COLO668 (cell line): Measurements from ENCODE around the gene FOXN4.
A peak's percentile ranks its signal among the peaks of the same experiment; 100 is the strongest.

Experiments
- DNase-seq: peaks from one replicate; lab custom pipeline; 2025; ENCODE audit not compliant: unreplicated experiment; lab: John Stamatoyannopoulos, UW

FOXN4 gene

GRCh38 chr12:109284392-109284791 is 24.7 kb downstream of the FOXN4 start:
- no peak for DNase-seq

DNA sequence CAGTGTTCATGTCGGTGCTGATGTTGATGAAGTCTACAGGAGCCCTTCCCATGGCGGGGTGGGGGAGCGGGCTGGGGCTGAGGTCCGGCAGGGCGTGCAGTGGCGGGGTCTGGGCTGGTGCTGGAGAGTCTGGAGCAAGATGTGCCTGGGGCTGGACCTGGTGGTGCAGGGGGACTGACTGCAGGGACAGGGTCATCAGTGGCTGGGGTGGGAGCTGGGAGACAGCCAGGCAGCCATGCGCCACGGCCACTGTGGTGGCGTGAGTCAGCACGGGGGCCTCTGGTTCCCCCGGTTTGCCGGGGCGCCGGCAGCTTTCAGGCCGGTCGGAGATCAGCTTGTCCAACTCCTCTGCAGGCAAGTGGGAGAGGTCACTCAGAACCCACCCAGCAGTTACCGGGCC is 27.6 kb downstream of the FOXN4 start:
- DNase-seq, result no peak

GRCh38 chr12:109279525-109279924 is 29.6 kb downstream of the FOXN4 start:
- DNase-seq, result no peak

DNA sequence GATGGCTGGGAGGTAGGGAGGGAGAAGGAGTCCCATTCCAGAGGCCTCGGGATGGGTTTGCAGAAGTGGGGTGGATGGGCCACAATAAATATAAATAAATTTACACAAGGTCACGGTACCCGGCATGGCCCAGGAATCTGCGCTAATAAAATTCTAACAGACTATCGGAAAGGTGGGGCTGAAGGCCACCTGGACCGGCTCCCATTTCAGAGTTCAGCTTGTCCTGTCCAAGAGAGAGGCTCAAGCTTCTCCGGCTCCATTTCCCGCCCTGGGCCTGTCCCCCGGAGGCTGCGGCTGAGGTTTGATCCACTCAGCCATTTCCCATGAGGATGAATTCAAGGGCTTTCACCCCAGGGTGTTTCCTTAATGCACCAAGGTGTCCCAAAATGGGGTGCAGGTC is 30.2 kb downstream of the FOXN4 start:
- no peak for DNase-seq

DNA sequence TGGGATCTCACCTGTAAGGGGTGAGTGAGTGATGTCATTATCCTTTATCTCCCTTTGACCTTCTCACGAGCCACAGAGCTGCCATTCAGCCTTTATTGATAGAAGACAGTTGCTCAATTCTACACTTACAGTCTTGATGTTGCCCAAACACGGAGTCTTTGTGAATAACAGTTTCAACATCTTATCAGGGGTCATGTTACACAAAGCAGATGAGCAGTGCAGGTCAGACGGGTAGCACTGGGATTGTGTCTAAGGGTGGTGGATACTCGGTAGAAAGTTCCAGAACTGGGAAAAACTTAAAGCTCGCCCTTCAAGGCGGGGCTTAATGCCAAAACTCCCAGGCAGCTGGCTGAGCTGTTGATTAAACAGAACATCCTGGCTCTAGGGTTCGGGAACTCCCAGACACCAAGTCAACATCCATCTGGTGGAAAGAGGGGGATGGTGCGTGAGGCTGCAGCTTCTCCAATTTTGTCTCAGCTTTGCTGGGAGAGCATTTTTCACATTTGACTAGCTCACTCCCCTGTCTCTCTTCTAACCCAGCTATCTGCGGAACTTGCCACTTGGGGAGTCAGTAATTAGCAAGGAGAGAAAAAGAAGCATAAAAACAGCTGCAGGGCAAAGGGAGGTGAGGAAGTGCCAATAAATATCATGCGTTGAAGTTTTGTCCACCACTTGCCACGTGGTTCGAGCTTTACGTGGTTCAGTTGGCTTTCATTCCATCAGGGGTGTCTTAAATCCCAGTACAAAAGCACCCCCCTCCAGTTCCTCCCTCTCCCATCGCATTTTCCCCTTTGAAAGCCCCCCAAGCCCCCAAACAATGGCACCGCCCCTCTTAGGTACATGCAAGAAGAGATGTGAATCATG is 31.0 kb downstream of the FOXN4 start:
- peak; percentile 11 for DNase-seq

DNA sequence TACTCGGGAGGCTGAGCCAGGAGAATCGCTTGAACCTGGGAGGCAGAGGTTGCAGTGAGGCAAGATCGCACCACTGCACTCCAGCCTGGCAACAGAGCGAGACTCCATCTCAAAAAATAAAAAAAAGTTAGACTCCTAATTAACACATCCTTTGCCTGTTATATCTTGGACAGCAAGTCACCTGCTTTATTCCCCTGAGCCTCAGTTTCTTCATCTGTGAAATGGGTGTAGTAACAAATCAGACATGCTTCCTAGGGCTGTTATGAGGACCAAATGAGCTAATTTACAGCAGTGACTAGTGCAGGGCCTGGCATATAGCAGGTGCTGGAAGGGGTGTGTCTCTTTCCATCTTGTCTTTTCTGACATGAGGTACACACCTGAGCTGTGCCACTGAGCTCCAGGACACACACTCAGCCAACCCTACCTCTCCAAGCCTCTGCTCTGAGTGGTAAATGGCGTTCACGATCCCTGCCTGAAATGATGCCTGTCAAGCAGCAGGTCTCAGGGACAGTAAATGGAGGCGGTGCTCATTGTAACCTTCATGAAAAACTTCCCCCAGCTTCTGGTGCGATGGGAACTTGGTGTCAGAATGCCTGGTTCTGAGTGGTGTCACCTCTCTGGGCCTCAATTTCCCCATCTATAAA is 31.7 kb downstream of the FOXN4 start:
- DNase-seq, result no peak

GRCh38 chr12:109276160-109276559 is 32.9 kb downstream of the FOXN4 start:
- no peak for DNase-seq

DNA sequence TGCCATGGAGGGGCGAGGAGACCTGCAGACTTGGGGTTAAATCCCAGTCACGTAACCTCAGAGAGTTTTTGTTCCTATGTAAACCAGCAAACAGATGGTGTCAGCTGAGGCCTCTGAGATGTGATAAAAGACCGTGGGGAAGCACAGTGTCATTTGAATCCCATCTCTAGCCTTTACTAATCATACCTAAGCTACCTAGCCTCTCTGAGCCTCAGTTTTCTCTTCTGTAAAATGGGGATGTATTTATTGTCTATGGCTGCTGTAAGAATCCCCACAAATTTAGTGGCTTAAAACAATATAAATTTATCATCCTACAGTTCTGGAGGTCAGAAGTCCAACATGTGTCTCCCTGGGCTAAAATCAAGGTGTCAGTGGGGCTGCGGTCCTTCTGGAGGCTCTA is 33.9 kb downstream of the FOXN4 start:
- DNase-seq, result no peak

DNA sequence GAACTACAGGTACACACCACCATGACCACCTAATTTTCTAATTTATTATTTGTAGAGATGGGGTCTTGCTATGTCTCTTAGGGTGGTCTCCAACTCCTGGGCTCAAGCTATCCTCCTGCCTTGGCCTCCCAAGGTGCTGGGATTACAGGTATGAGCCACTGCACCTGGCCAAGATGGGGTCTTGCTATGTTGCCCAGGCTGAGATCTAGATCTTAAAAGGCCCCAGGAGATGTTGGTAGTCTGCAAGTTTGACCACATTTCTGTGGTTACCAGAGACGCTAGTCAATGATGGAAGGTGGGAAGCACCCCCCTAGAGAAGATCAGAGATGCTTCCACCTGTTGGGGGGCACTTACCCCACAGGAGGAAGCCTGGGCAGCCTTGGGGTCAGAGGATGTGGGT is 34.7 kb downstream of the FOXN4 start:
- no peak for DNase-seq

- peak; percentile 27 for DNase-seq
Measured at GRCh38 chr12:109273354-109273753, 35.7 kb downstream of the FOXN4 start.

DNA sequence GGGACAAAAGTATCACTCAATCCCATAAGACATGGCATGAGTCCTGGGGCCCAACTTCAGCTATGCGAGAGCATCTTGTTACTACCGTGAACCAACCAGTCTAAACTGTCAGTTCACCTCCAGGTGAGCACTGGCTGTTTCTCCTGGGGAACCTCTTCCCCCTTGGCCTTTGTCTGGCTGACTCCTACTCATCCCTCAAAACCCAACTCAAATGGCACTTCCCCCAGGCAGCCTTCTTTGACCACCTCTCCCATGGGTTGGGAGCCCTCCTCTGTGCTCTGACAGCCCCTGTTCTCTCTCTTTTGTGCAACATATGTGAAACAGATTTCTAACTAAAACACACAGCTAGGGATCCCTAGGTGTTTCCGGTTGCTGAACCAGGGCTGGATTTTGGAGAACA is 37.7 kb downstream of the FOXN4 start:
- no peak for DNase-seq

- no peak for DNase-seq
Measured at GRCh38 chr12:109270494-109270893, 38.6 kb downstream of the FOXN4 start.

DNA sequence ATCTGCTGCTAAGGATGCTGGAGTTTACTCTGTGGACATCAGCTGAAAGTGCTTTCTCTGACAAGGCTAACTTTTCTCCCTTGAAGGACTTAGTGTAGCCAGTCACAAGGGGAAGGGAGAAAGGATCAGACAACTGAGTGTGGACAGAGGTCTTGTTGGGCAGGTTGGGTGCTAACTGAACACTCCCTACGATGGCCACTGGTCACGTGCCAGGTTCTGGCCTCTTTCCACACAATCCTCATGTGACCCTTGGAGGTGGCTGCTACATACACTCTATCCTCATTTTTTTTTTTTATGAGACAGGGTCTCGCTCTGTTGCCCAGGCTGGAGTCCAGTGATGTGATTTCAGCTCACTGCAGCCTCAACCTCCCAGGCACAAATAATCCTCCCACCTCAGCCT is 39.7 kb downstream of the FOXN4 start:
- no peak for DNase-seq

GRCh38 chr12:109268896-109269295 is 40.2 kb downstream of the FOXN4 start:
- DNase-seq, result no peak

GRCh38 chr12:109267361-109267760 is 41.7 kb downstream of the FOXN4 start:
- DNase-seq, result no peak

DNA sequence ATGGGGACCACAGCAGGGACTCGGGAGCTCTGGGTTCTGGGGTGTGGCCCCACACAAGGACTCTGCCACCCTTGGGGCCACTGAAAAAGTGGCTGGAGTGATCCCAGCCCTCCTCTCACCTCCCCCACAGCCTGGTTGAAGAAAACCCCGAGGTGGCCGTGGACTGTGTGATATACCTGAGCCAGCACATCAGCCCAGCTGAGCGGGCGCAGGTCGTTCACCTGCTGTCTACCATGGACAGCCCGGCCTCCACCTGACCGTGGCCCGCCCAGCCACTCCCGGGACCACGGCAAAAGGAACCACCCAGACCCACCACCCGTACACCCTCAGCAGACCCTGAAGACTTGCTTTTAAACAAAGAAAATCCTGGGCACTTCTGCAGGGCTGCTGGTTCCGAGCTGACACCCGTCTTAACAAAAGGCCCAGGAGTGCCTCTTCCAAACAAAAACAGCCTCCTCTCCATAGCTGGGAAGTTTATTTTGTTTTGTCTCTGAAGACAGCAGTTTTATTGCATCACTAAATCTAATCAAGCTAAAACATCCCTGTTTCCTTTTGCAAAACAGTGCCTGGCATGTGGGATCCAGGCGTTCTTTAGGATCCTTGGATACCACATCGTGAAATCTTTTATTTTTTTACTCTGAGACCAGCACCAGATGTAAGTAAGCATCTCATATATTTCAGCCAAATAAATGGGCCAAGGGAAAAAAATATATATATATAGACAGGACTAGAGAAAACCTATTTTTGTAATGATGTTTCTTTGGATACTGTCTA is 42.8 kb downstream of the FOXN4 start:
- DNase-seq, result no peak

DNA sequence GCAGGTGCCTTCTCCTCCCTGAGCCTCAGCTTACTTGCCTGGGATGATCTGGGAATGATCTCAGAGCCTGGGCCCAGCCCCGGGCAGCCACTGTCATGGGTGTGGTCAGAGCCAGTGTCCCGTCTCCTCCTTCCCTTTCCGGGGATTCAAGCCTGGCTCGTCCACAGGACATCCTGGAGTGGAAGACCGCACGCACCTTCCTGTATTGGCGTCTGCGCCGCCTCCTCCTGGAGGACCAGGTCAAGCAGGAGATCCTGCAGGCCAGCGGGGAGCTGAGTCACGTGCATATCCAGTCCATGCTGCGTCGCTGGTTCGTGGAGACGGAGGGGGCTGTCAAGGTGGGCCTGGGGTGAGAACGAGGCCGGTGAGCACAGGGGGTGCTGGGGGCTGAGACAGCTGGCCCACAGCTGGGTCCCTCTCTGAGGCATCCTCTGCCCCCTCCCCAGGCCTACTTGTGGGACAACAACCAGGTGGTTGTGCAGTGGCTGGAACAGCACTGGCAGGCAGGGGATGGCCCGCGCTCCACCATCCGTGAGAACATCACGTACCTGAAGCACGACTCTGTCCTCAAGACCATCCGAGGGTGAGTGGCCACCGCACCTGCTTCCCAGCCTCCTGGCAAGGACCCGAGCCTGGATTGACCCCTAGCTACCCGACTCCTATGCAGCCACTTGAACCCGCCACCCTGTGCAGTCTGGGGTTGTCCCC is 44.0 kb downstream of the FOXN4 start:
- DNase-seq, result no peak

GRCh38 chr12:109264095-109264942 is 44.8 kb downstream of the FOXN4 start:
- DNase-seq, result peak; percentile 87

- no peak for DNase-seq
Measured at GRCh38 chr12:109263439-109263838, 45.6 kb downstream of the FOXN4 start.

DNA sequence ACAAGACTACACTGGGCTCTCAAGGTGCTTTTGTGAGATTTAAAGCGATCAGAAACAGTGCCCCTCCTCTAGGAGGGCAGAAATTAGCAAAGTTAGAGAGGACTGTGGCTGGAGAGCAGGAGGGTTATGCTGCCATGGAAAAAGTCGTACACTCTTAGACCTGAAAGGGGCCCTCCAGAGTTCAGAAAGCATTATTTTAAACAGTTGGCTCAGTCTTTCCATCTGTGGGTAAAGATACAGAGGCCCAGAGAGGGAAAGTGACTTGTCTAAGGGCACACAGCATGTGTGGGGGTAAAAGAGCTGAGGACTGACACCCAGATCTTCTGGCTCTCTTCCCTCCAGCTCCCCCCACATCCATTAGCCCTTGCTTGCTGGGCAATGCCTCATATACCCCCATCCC is 47.1 kb downstream of the FOXN4 start:
- no peak for DNase-seq
